ENCODE results near the gene KCNA2.

- TF ChIP-seq CTCF (conservative IDR thresholded peaks at IDR 0.05 in 1 of 2, IDR thresholded peaks at IDR 0.05 in 1 of 2; ENCODE audit: low read depth in 1 of 2, low read length in 2 of 2) (no peak), EZH2 (IDR thresholded peaks at IDR 0.05; ENCODE audit: low read length, missing control alignments) (no peak)
Observed at GRCh38 chr1:110601332-110601731, 4.8 kb downstream of the KCNA2 start.

Measured in fibroblast of lung (primary cell).